GM12878 (cell line): Measurements from ENCODE around the gene TLR9. TPM values are rescaled to one million over a fixed set of nuclear protein-coding genes. Genes with fewer than 3 reads are reported as not detected.

Experiments
- ATAC-seq: fragments of 200-7000 bp; cut with Tn5 transposase; 3 replicates; pipeline ENCODE4 v1.9.1; 2020; ENCODE audit warnings: mild to moderate bottlenecking, moderate library complexity
- BruUV-seq: library from RNA; stranded (reverse); fragments of 400-500 nt; replicated peaks from 2 replicates; lab custom pipeline; 2021; lab: Mats Ljungman, UMichigan
- CTCF ChIA-PET: fragments of 300-600 bp; sonication (Branson Sonifier 250); formaldehyde crosslinking; extraction: SDS; loops from one replicate; lab custom pipeline; 2021; ENCODE audit warnings: inconsistent platforms; lab: Yijun Ruan, JAX
- POLR2A ChIA-PET: fragments of 350-600 bp; formaldehyde crosslinking; extraction: SDS; loops from one replicate; lab custom pipeline; 2021; ENCODE audit warnings: inconsistent platforms; lab: Charles Lee
- RAD21 ChIA-PET: fragments of 300-600 bp; sonication (Branson Sonifier 250); formaldehyde crosslinking; loops from one replicate; lab custom pipeline; 2023; ENCODE audit warnings: antibody characterized with exemption; ENCODE audit not compliant: unreplicated experiment; lab: Charles Lee
- SMC1A ChIA-PET: fragments of 300-600 bp; sonication (Branson Sonifier 250); formaldehyde crosslinking; loops from one replicate; lab custom pipeline; 2023; ENCODE audit not compliant: unreplicated experiment, uncharacterized antibody; lab: Charles Lee
- DNase-seq: peaks from one replicate; pipeline ENCODE4 v3.0.0-alpha.2; 2011; ENCODE audit warnings: low read depth, low spot score
- FAIRE-seq: peaks from 3 replicates; lab custom pipeline; 2011; peaks lifted over from hg19 to GRCh38; lab: Jason Lieb, UNC
- H2AFZ ChIP-seq: 2 replicates; pipeline ENCODE4 v1.6.0; 2011; ENCODE audit warnings: low read depth, low read length, control low read depth; ENCODE audit not compliant: control insufficient read depth
- H3K27ac ChIP-seq: 2 replicates; pipeline ENCODE4 v1.5.1; 2011; ENCODE audit warnings: control low read depth; ENCODE audit not compliant: control insufficient read depth, insufficient read depth
- H3K27me3 ChIP-seq, 2 experiments: replicated peaks in 1 of 2; 2 replicates each; pipeline versions ENCODE4 v1.6.0 to v1.6.1; 2011; ENCODE audit warnings: low read length in 1 of 2; ENCODE audit not compliant: control insufficient read depth in 2 of 2, insufficient read depth in 2 of 2
- H3K36me3 ChIP-seq, 2 experiments: 2 replicates each; pipeline ENCODE4 v1.5.1; 2011; ENCODE audit warnings: low read length in 1 of 2; ENCODE audit not compliant: control insufficient read depth in 2 of 2, insufficient read depth in 2 of 2
- H3K4me1 ChIP-seq: 2 replicates; pipeline ENCODE4 v1.6.1; 2011; ENCODE audit warnings: mild to moderate bottlenecking, low read length, moderate library complexity, mixed read lengths; ENCODE audit not compliant: control insufficient read depth, insufficient read depth
- H3K4me2 ChIP-seq: 2 replicates; pipeline ENCODE4 v1.6.0; 2011; ENCODE audit warnings: control low read depth; ENCODE audit not compliant: control insufficient read depth, insufficient read depth
- H3K4me3 ChIP-seq: fragments of 200-600 bp; sonication (generic); 2 replicates; pipeline ENCODE4 v1.5.1; 2016
- H3K79me2 ChIP-seq: 2 replicates; pipeline ENCODE4 v1.6.0; 2011; ENCODE audit warnings: low read length; ENCODE audit not compliant: control insufficient read depth, insufficient read depth
- H3K9ac ChIP-seq: 2 replicates; pipeline ENCODE4 v1.8.0; 2011; ENCODE audit warnings: low read length, control low read depth, mixed read lengths; ENCODE audit not compliant: control insufficient read depth, insufficient read depth
- H3K9me3 ChIP-seq: replicated peaks from 3 replicates; pipeline ENCODE4 v1.5.1; 2011; ENCODE audit warnings: mild to moderate bottlenecking, low read length; ENCODE audit not compliant: control insufficient read depth, insufficient read depth
- H4K20me1 ChIP-seq: 2 replicates; pipeline ENCODE4 v1.6.0; 2011; ENCODE audit not compliant: control insufficient read depth, insufficient read depth
- CBFB ChIP-seq: IDR thresholded peaks from 2 replicates; pipeline ENCODE4 v1.6.1; 2016; ENCODE audit warnings: antibody characterized with exemption, low read depth
- NFIC ChIP-seq: IDR thresholded peaks from 2 replicates; pipeline ENCODE4 v1.6.1; 2012; ENCODE audit warnings: low read depth, mild to moderate bottlenecking, inconsistent platforms, low read length, moderate library complexity
- POLR2A ChIP-seq: IDR thresholded peaks from 2 replicates; pipeline ENCODE4 v1.6.1; 2011; ENCODE audit warnings: low read depth, mild to moderate bottlenecking, low read length
- RAD51 ChIP-seq: fragments of 450-650 bp; IDR thresholded peaks from 2 replicates; pipeline ENCODE4 v1.6.1; 2016; ENCODE audit warnings: moderate library complexity, mild to moderate bottlenecking, inconsistent platforms
- SMARCA5 ChIP-seq: fragments of 450-650 bp; IDR thresholded peaks from 2 replicates; pipeline ENCODE4 v1.6.1; 2017; ENCODE audit warnings: mild to moderate bottlenecking
- SUZ12 ChIP-seq: fragments of 200-600 bp; sonication (generic); IDR thresholded peaks from one replicate; pipeline ENCODE4 v1.6.1; 2018; ENCODE audit warnings: antibody characterized with exemption, mild to moderate bottlenecking; ENCODE audit not compliant: unreplicated experiment
- ZNF274 ChIP-seq: IDR thresholded peaks from one replicate; pipeline ENCODE4 v1.8.0; 2011; ENCODE audit not compliant: insufficient read length, insufficient read depth
- WGBS: methylation state at CpG from one replicate; pipeline ENCODE4 v1.1.6; 2016; ENCODE audit warnings: low lambda C conversion rate; ENCODE audit not compliant: insufficient replicate concordance, insufficient coverage; ENCODE audit errors: missing lambda C conversion rate; 5-methylcytosine and 5-hydroxymethylcytosine counted together
- in situ Hi-C: fragments of 300-500 bp; cut with MboI; formaldehyde crosslinking; loops from 9 replicates; pipeline ENCODE4 v1.14.3; 2018; ENCODE audit warnings: mixed read lengths
- intact Hi-C: fragments of 100-400 bp; cut with micrococcal nuclease; formaldehyde crosslinking; loops from one replicate; pipeline ENCODE4 v1.14.2; 2022; ENCODE audit not compliant: unreplicated experiment
- polyA plus RNA-seq, 11 experiments: library from polyadenylated mRNA; depleted of rRNA in 4 of 11; unstranded in 6 of 11; stranded (reverse) in 5 of 11; fragments of >200 nt; fragmentation: Nextera tagmentation in 4 of 11; fragmentation: Illumina TruSeq in 1 of 11; extraction: Ambion mirVana in 4 of 11; extraction: Trizol in 1 of 11; gene quantifications; 1 replicate in 1 of 11; 2 replicates in 10 of 11; pipeline versions ENCODE4 v1.2.1 to v1.2.3, GENCODE V29; 2011 to 2016; ENCODE audit warnings: inconsistent platforms in 2 of 11, missing spikeins in 2 of 11, low read depth in 1 of 11
- total RNA-seq, 4 experiments: library from RNA; depleted of rRNA in 3 of 4; stranded (reverse); fragments of >200 nt in 3 of 4; fragmentation: Illumina TruSeq in 1 of 4; extraction: Trizol in 1 of 4; gene quantifications; 2 replicates each; pipeline versions ENCODE4 v1.2.1 to v1.2.3, GENCODE V29; 2013 to 2021
- TF ChIP-seq, protein P1 (sequence below): IDR thresholded peaks from 2 replicates; pipeline ENCODE4 v1.6.1; 2012; ENCODE audit warnings: low read depth, low read length, improper control_type of control experiment

Gene TLR9
- total and polyA plus RNA-seq, 10 of the 15 experiments (the other 5 are each of a cell fraction or from before 2014, with no cell fraction given), result 0.10 to 4.8 (median 0.53) TPM; not detected in 1

GRCh38 chr3:52185311-52185710 is 40.1 kb downstream of the TLR9 start:
- ATAC-seq, result no peak
- no peaks in the 10 kb centered on the region for H3K9me3 ChIP-seq
- H3K27ac ChIP-seq, result no peak overlapping the region
- CTCF ChIA-PET, result no interaction called here
- no TSS peak for BruUV-seq
- RAD21 ChIA-PET, result no interaction called here
- DNase-seq, result no peak
- H3K4me3 ChIP-seq, result no peak overlapping the region
- no peaks in the 10 kb centered on the region for H3K36me3 ChIP-seq
- no peak for FAIRE-seq
- intact Hi-C loops (no loop called here), in situ Hi-C loops (no loop called here)
- H3K27me3 ChIP-seq, result no peaks in the 10 kb centered on the region
- POLR2A ChIA-PET, result no interaction called here
- no peak overlapping the region for H3K9ac ChIP-seq
- no peak overlapping the region for H3K4me2 ChIP-seq
- WGBS, result 58% methylated on average over 6 of the region's 6 CpGs
- H4K20me1 ChIP-seq, result no peaks in the 10 kb centered on the region
- TF ChIP-seq CBFB (no peak), NFIC (no peak)
- SMC1A ChIA-PET, result no interaction called here
- H2AFZ ChIP-seq, result no peak overlapping the region
- H3K79me2 ChIP-seq, result no peaks in the 10 kb centered on the region
- H3K4me1 ChIP-seq, result no peaks in the 10 kb centered on the region

GRCh38 chr3:52184690-52185089 is 40.8 kb downstream of the TLR9 start:
- CTCF ChIA-PET, result interaction anchor here (1.0 to 1.4 kb wide), 2 partner anchors 17 to 18 kb away, joined by 3 to 5 read pairs; no protein-coding TSS in a partner anchor
- RAD21 ChIA-PET, result no interaction called here
- Histone ChIP-seq H3K4me1 (no peaks in the 10 kb centered on the region), H2AFZ (no peak overlapping the region), H3K27me3 (no peaks in the 10 kb centered on the region), H3K79me2 (no peaks in the 10 kb centered on the region), H3K9ac (no peak overlapping the region), H4K20me1 (no peaks in the 10 kb centered on the region), H3K4me2 (no peak overlapping the region), H3K9me3 (no peaks in the 10 kb centered on the region), H3K36me3 (no peaks in the 10 kb centered on the region), H3K4me3 (no peak overlapping the region), H3K27ac (no peak overlapping the region)
- SMC1A ChIA-PET, result no interaction called here
- WGBS, result 56% methylated on average over 8 of the region's 8 CpGs
- ATAC-seq, result no peak
- POLR2A ChIA-PET, result no interaction called here
- intact Hi-C loops, result no loop called here
- TF ChIP-seq, protein P1, sequence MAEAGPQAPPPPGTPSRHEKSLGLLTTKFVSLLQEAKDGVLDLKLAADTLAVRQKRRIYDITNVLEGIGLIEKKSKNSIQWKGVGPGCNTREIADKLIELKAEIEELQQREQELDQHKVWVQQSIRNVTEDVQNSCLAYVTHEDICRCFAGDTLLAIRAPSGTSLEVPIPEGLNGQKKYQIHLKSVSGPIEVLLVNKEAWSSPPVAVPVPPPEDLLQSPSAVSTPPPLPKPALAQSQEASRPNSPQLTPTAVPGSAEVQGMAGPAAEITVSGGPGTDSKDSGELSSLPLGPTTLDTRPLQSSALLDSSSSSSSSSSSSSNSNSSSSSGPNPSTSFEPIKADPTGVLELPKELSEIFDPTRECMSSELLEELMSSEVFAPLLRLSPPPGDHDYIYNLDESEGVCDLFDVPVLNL, result no peak
- TF ChIP-seq ZNF274, result no peak
- no peak for TF ChIP-seq SUZ12
- TF ChIP-seq SMARCA5, result no peak
- TF ChIP-seq RAD51, result no peak
- no peak for TF ChIP-seq POLR2A
- BruUV-seq, result no TSS peak
- FAIRE-seq, result no peak
- in situ Hi-C loops, result no loop called here
- no peak for DNase-seq
